ENCODE data around the gene SYK.

GRCh38 chr9:90870621-90871326, 69.2 kb downstream of the SYK start:
- TF ChIP-seq POLR2A (IDR thresholded peaks at IDR 0.05) (no peak), CTCF (IDR thresholded peaks at IDR 0.05) (peak; percentile 60 to 85 (median 78))
